DMS53 treated with DMSO at 0.1 percent for 48 hours (cell line): ENCODE results near the gene SOWAHC.
A peak's percentile ranks its signal among the peaks of the same experiment; 100 is the strongest.
"Not testable (repeated sequence)": the region's sequence is repeated elsewhere in the genome, so short reads cannot be mapped to it uniquely, and the experiment has no call there.

Experiments
- DNase-seq: peaks from one replicate; lab custom pipeline; 2025; ENCODE audit not compliant: unreplicated experiment; lab: John Stamatoyannopoulos, UW

Gene SOWAHC, protein sequence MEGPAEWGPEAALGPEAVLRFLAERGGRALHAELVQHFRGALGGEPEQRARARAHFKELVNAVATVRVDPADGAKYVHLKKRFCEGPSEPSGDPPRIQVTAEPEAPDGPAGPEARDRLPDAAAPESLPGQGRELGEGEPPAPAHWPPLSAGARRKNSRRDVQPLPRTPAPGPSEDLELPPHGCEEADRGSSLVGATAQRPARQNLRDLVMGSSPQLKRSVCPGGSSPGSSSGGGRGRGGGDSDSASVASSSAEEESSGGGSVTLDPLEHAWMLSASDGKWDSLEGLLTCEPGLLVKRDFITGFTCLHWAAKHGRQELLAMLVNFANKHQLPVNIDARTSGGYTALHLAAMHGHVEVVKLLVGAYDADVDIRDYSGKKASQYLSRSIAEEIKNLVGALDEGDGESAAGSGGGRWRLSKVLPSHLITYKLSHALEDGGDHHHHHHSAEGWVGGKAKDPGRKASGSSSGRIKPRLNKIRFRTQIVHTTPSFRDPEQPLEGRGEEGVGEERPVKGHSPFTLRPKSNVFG

GRCh38 chr2:109613922-109614714, at the start of gene SOWAHC, which contains the start of gene SEPTIN10:
TSS of gene SOWAHC (plus strand) at chr2:109614364. CDS start at chr2:109614490, 126 bp downstream.
TSS of gene SEPTIN10 (minus strand) at chr2:109613966. CDS start at chr2:109613827, 139 bp downstream.
- peak; percentile 89 for DNase-seq

DNA sequence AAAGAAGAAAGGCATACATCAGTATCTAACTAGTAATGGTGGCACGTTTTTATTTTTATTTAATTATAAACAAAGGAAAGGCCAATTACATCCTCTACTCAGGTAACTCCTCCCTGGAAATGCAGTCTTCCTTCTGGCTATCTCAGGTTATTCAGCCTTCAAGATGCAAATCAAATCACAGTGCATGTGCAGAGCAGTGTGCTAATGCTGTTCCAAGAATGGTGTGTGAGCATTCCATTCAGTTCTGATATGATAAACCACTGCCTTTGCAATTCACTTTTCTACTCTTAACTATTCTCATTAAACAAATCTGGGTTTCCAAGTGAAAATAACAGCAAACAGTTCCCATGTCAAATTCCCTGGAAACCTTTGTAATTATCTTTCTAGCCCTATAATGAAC, 38.8 kb upstream of the SOWAHC start:
- no peak for DNase-seq

- not testable (repeated sequence) for DNase-seq
These were observed 36.5 kb upstream of the SOWAHC start for GRCh38 chr2:109577630-109578029.

DNA sequence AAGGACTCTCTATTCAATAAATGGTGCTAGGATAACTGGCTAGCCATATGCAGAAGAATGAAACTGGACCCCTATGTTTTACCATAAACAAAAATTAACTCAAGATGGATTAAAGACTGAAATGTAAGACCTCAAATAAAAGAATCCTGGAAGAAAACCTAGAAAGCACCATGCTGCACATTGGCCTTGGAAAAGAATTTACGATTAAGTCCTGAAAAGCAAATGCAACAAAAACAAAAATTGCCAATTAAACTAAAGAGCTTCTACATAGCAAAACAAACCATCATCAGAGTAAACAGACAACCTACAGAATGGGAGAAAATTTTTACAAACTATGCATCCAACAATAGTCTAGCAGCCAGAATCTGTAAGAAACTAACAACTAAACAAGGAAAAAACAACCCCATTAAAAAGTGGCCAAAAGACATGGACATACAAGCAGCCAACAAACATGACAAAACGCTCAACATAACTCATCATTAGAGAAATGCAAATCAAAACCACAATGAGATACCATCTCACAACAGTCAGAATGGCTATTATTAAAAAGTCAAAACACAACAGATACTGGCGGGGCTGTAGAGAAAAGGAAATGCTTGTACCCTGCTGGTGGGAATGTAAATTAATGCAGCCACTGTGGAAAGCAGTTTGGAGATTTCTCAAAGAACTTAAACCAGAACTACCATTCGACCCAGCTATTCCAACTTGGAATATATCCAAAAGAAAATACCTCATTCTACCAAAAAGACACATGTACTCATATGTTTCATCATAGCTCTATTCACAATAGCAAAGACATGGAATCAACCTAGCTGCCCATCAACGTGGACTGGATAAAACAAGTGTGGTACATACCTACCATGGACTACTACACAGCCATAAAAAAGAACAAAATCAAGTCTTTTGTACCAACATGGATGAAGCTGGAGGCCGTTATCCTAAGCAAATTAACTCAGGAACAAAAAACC, 31.0 kb upstream of the SOWAHC start:
- no peak for DNase-seq

- no peak for DNase-seq
These were observed 27.5 kb upstream of the SOWAHC start for GRCh38 chr2:109586687-109587086.

DNA sequence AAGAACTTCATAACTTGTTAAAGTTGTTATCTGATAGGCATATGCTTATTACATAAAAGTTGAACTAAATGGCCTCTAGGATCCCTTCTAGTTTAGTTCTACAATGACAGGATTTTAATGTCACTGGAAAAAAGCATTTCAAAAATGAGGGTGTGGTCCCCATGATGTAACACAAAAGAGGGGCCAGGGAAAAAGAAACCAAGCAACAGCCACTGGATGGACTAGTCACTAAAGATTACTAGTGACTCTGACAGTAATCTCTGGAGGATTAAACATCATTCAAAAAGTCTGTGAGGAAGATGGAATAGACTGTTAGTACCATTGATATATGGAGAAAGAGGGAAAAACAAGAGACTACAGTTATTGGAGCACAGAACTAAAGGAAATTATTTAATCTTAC, 23.0 kb upstream of the SOWAHC start:
- no peak for DNase-seq

GRCh38 chr2:109592905-109593304, 21.3 kb upstream of the SOWAHC start:
- no peak for DNase-seq

DNA sequence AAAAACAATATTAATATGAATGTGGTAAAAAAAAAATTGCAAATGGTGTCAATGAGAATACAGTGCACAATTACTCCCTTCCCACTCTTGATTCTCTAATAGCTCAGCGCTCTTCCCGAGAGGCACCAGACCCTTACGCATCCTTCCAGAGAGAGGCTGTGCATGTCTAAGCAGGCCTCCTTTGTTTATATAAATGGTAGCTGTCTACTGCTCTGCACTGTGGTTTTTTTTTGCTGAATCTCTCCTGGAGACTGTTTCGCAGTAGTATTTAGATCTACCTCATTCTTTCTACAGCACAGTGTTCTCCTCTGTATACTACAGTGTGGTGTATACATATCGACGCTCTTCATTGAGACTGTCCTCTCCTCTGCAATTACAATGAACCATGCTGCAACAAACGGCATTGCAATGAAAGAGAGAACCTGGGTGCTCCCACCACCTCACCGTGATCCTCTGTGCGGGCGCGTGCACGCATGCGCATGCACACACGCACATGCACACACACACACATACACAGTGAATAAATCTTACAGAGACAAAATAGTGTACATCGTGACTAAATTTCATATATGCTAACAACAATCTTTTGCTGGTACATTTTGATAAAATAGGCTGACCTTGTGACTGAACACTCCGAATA, 19.8 kb upstream of the SOWAHC start:
- DNase-seq, result no peak

DNA sequence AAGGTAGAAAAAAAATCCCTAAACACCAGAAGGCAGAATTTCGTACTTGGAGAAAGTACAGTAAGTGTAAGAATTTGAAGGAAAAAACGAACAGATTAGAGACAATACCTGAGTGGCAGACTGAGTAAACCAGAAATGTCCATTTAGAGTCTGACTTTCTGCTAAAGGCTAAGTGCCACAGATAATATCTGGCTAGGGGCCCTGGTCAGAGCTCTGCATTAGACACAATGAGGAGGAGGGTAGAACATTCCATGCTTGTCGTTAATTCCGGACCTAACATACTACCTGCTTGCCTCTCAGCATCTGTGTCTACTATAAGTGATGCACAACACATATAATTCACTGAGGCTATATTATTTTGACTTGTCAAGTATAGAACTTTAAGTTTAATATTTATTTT, 18.5 kb upstream of the SOWAHC start:
- no peak for DNase-seq

- no peak for DNase-seq
These were observed 16.9 kb upstream of the SOWAHC start for GRCh38 chr2:109597283-109597682.

GRCh38 chr2:109601783-109602182, 12.4 kb upstream of the SOWAHC start:
- no peak for DNase-seq

- DNase-seq, result no peak
These were observed 11.5 kb upstream of the SOWAHC start for GRCh38 chr2:109602617-109603188.

DNA sequence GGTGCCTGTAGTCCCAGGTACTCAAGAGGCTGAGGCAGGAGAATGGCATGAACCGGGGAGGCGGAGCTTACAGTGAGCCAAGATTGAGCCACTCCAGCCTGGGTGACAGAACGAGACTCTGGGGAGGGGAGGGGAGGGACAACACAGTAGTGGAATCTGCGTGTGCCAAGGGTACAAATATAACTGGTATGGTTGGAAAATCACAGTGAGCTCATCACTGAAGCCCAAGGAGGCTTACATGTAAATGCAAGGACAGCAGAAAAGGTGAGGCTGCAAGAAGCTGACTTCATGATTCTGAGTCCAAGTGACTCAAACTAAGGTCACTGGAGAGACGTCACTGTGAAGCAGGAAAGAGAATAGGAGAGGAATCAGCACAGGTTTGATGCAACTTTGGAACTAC, 9.6 kb upstream of the SOWAHC start:
- DNase-seq, result no peak

DNA sequence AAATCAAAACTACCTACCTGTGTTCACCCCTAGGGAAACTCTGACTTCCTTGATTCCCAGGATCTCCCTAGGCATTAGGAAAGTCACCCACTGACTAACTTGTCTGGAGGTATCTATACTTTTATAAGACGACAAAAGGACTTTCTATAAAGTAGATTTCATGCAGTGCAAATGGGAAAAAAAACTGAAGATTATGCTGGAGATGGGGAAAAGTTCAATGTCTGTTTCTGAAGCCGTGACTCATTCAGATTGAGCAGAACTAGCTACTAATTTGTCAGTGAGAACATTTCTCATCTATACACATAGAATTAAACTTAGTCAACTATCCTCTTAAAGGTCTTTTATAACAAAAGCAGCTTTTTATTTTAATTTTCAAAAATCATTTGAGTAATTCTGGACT, 6.4 kb upstream of the SOWAHC start:
- DNase-seq, result no peak

GRCh38 chr2:109609352-109610024, 4.7 kb upstream of the SOWAHC start:
- DNase-seq, result no peak

DNA sequence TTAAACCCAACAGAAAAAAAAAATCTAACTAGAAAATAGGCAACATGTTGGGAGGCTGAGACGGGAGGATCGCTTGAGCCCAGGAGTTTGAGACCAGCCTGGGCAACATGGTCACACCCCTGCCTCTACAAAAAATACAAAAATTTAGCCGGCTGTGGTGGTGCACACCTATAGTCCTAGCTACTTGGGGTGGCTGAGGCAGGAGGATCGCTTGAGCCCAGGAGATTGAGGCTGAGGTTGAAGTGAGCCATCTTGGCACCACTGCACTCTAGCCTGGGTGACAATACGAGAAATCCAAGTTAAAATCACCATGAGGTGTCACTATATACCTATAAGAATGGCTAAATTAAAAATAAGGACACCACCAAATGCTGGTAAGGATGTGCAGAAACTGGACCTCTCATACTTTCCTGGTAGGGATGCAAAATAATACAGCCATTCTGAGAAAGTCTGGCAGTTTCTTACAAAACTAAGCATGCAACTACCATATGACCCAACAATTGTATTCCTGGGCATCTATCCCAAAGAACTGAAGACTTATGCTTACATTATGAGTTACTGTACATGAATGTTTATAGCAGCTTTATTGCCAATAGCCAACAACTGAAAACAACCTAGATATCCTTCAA, 2.6 kb upstream of the SOWAHC start:
- DNase-seq, result no peak

DNA sequence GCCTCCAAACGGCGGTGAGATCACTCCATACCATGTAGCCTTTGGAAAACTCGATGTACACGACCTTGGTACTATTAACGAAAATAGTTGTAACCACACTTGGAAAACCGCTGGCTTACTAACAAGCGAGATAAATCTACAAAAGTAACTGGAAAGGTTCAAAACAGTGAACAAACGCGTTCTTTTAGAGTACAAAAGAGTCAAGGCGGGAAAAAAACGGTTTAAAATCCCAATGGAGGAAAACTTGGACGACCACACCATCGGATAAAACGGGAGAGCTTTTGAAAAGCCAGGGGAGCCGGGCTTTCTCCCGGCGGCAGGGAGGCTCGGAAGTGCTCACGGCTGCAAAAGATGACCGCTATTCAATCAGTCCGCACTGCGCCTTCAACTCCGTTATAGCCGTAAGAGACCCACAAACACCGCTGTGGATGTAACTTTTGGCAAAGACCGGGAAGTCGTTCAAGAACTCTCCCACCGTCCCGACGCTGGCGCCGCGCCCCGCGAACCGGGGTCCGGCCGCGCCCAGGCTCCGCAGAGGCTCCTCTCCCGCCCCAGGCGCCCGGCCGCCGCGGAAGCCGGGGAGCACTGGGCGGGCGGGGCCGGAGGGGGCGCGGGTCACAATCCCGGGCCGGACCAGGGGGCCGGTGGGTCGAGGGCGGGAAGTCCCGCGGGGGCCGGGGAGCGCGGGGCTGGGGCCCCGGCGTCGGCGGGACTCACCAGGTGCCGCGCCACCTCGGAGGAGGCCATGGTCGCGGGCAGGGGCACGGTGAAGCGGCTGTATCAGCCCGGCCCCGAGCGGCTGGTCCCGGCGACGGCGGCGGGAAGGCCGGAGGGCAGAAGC, 863 bp upstream of the SOWAHC start:
- peak; percentile 37 for DNase-seq
